Activated CD4-positive, alpha-beta T cell treated with anti-CD3 and anti-CD28 coated beads for 36 hours (primary cell): ENCODE measurements around the gene CCT7. TPM values are rescaled to one million over a fixed set of nuclear protein-coding genes. Genes with fewer than 3 reads are reported as not detected.

Experiments
- ATAC-seq: fragments of 200-7000 bp; cut with Tn5 transposase; one replicate; pipeline ENCODE4 v1.10.0; 2021; ENCODE audit warnings: mild to moderate bottlenecking, moderate library complexity
- CTCF ChIA-PET: fragments of 350-600 bp; sonication (Branson Sonifier 250); formaldehyde crosslinking; loops from one replicate; lab custom pipeline; 2021; ENCODE audit warnings: antibody characterized with exemption; lab: Charles Lee
- POLR2A ChIA-PET: fragments of 350-600 bp; sonication (Branson Sonifier 250); formaldehyde crosslinking; loops from one replicate; lab custom pipeline; 2021; ENCODE audit warnings: antibody characterized with exemption, inconsistent platforms; lab: Charles Lee
- DNase-seq: peaks from one replicate; pipeline ENCODE4 v3.0.0-alpha.2; 2020
- H3K27ac Mint-ChIP-seq: one replicate; pipeline ENCODE4 v1.8.0; 2021; ENCODE audit warnings: mixed read lengths
- H3K27me3 Mint-ChIP-seq: one replicate; pipeline ENCODE4 v1.8.0; 2021; ENCODE audit warnings: mixed read lengths
- H3K36me3 Mint-ChIP-seq: one replicate; pipeline ENCODE4 v1.8.0; 2021; ENCODE audit warnings: low read depth, mixed read lengths
- H3K4me1 Mint-ChIP-seq: one replicate; pipeline ENCODE4 v1.8.0; 2021; ENCODE audit warnings: mixed read lengths
- H3K4me3 Mint-ChIP-seq: one replicate; pipeline ENCODE4 v1.8.0; 2021; ENCODE audit warnings: mild to moderate bottlenecking, moderate library complexity, mixed read lengths
- H3K9me3 Mint-ChIP-seq: one replicate; pipeline ENCODE4 v1.8.0; 2021; ENCODE audit warnings: low read depth, mixed read lengths
- intact Hi-C, 2 experiments: fragments of 100-400 bp; cut with DNase I in 1 of 2; cut with micrococcal nuclease in 1 of 2; formaldehyde crosslinking; loops; one replicate each; pipeline versions ENCODE4 v1.14.2 to v1.15.1; 2022 to 2024; cut with DNase I, micrococcal nuclease
- total RNA-seq, 2 experiments: library from RNA; stranded (reverse); gene quantifications; one replicate each; pipeline ENCODE4 v1.2.3, GENCODE V29; 2021

Gene CCT7
- total RNA-seq, 2 experiments from 2014 or later, result 637 to 774 TPM

GRCh38 chr2:73210696-73211095 is 23.4 kb upstream of the CCT7 start:
- DNase-seq (no peak), ATAC-seq (no peak)
- POLR2A ChIA-PET, result no interaction called here
- H3K36me3 Mint-ChIP-seq, result peaks cover 2% of the 10 kb centered on the region
- peaks cover 25% of the 10 kb centered on the region for H3K4me1 Mint-ChIP-seq
- H3K27me3 Mint-ChIP-seq, result peaks cover 16% of the 10 kb centered on the region
- CTCF ChIA-PET, result interaction anchor here (0.9 to 3.3 kb wide), 5 partner anchors 10 to 346 kb away, joined by 3 to 17 read pairs (median 3); no protein-coding TSS in a partner anchor
- no peak overlapping the region for H3K27ac Mint-ChIP-seq
- intact Hi-C loops, result loop anchor here in 1 of 2 experiments (10.0 kb wide), 1 partner anchor 1624 kb away; the partner anchor contains the start of gene HK2
- no peak overlapping the region for H3K4me3 Mint-ChIP-seq
- H3K9me3 Mint-ChIP-seq, result no peaks in the 10 kb centered on the region

DNA sequence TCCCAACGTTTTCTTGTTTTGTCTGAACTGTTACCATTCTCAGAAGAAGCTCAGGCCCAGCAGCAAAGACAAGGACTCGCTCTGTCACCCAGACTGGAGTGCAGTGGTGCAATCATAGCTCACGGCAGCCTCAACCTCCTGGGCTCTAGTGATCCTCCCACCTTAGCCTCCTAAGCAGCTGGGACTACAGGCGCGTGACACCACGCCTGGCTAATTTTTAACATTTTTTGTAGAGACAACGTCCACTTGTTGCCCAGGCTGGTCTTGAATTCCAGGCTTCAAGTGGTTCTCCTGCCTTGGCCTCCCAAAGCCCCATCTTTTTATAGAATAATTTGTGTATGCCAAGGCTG is 22.0 kb upstream of the CCT7 start:
- DNase-seq (no peak), ATAC-seq (no peak)
- intact Hi-C loops, result loop anchor here (1.0 to 10.0 kb wide), 3 partner anchors 35 to 1623 kb away; partner anchors contain the start of gene HK2 (in 1 of the 2)
- H3K9me3 Mint-ChIP-seq, result no peaks in the 10 kb centered on the region
- H3K27ac Mint-ChIP-seq, result no peak overlapping the region
- POLR2A ChIA-PET, result interaction anchor here (0.7 to 1.5 kb wide), 3 partner anchors 8 to 35 kb away, joined by 3 to 8 read pairs (median 5); partner anchors contain the start of genes CCT7 and PRADC1
- H3K36me3 Mint-ChIP-seq, result peaks cover 2% of the 10 kb centered on the region
- H3K4me3 Mint-ChIP-seq, result no peak overlapping the region
- peaks cover 27% of the 10 kb centered on the region for H3K4me1 Mint-ChIP-seq
- H3K27me3 Mint-ChIP-seq, result peaks cover 10% of the 10 kb centered on the region
- CTCF ChIA-PET, result interaction anchor here (0.6 to 3.2 kb wide), 30 partner anchors 7 to 1978 kb away, joined by 3 to 37 read pairs (median 4); partner anchors contain the start of genes CCT7, NOTO and PRADC1

DNA sequence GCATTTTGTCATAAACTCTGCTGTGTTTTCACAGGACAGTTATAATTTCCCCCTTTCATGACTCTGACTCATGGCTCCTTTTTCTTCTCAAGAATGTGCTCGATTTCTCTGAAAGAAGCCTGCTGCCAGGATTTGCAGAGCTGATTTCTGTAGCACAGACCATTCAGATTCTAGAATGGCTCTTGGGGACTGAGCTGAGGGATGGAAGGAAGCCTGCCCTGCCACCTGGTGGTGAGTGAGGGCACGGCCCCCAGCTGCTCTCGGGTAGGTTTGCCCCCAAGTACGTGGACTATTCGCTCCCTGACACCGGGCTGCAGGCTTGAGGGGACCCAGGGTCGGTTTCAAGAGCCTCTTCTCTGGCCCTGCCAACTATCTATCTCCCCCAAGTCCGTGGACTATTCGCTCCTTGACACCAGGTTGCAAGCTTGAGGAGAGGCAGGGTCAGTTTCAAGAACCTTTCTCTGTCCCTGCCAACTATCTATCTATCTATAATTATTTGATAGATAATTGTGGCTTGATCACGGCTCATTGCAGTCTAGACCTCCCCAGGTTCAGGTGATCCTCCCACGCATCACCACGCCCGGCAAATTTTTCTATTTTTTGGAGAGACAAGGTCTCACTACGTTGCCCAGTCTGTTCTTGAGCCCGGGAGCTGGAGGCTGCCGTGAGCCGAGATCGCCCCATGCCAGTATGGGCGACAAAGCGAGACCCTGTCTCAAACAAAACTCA is 21.5 kb upstream of the CCT7 start:
- intact Hi-C loops, result loop anchor here (1.0 to 10.0 kb wide), 3 partner anchors 36 to 1622 kb away; partner anchors contain the start of gene HK2 (in 1 of the 2)
- no peak overlapping the region for H3K27ac Mint-ChIP-seq
- POLR2A ChIA-PET, result interaction anchor here (0.6 to 1.5 kb wide), 4 partner anchors 9 to 104 kb away, joined by 3 to 8 read pairs (median 6); partner anchors contain the start of genes CCT7 and PRADC1
- DNase-seq (peak; percentile 89), ATAC-seq (peak; percentile 79)
- CTCF ChIA-PET, result interaction anchor here (0.6 to 3.2 kb wide), 33 partner anchors 8 to 1978 kb away, joined by 3 to 37 read pairs (median 4); partner anchors contain the start of genes CCT7, NOTO and PRADC1
- peaks cover 7% of the 10 kb centered on the region for H3K27me3 Mint-ChIP-seq
- H3K4me3 Mint-ChIP-seq, result no peak overlapping the region
- H3K36me3 Mint-ChIP-seq, result peaks cover 2% of the 10 kb centered on the region
- H3K9me3 Mint-ChIP-seq, result no peaks in the 10 kb centered on the region
- H3K4me1 Mint-ChIP-seq, result peaks cover 32% of the 10 kb centered on the region

- intact Hi-C loops, result loop anchor here (1.0 to 10.0 kb wide), 10 partner anchors 19 to 1620 kb away; partner anchors contain the start of genes ALMS1 (in 2 of the 2), CCT7 (in 1 of the 2), EGR4 (in 1 of the 2) and FBXO41 (in 1 of the 2)
- Mint-ChIP-seq H3K27ac (peak within 1 kb of the TSS; percentile 99), H3K36me3 (peaks cover 2% of the 10 kb centered on the region), H3K9me3 (no peaks in the 10 kb centered on the region), H3K4me1 (peaks cover 33% of the 10 kb centered on the region), H3K27me3 (no peaks in the 10 kb centered on the region), H3K4me3 (peak within 1 kb of the TSS; percentile 98)
- peak; percentile 96 for DNase-seq
- ChIA-PET POLR2A (interaction anchor here (0.7 to 0.9 kb wide), 3 partner anchors 14 to 35 kb away, joined by 3 to 5 read pairs (median 3); partner anchors contain the start of gene PRADC1), CTCF (interaction anchor here (0.6 to 3.2 kb wide), 10 partner anchors 14 to 143 kb away, joined by 3 to 37 read pairs (median 3); partner anchors contain the start of genes CCT7, PRADC1 and SFXN5)
- ATAC-seq, result peak; percentile 92
Observed at GRCh38 chr2:73214120-73215035, 19.7 kb upstream of the CCT7 start, which contains the start of gene SMYD5. SMYD5 (plus strand) TSS chr2:73214245; CDS start chr2:73214267, 22 bp downstream.

DNA sequence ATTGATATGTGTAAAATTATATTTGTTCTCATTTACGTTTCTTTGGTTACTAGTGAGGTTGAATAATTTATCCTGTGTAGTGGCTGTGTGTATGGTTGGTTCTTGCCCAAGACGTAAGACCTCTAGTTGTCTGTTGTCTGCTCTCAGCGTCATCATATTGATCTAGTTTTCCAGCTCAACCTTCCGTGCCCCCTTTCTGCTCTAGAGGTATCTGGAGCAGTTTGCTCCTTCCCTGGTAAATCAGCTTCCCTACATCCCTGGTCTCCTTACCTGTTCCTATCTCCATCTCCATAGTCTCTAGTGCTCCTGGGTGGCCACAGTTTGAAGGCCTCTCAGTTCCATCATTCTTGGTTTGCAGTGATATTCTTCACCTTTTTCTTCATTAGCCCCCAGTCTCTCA is 18.9 kb upstream of the CCT7 start:
- CTCF ChIA-PET, result interaction anchor here (0.7 to 2.1 kb wide), 7 partner anchors 13 to 144 kb away, joined by 3 to 10 read pairs (median 3); partner anchors contain the start of gene SFXN5
- H3K4me1 Mint-ChIP-seq, result peaks cover 33% of the 10 kb centered on the region
- DNase-seq (no peak), ATAC-seq (no peak)
- POLR2A ChIA-PET, result interaction anchor here (0.7 to 0.9 kb wide), 3 partner anchors 14 to 36 kb away, joined by 3 to 5 read pairs (median 3); partner anchors contain the start of gene PRADC1
- peak overlapping the region; percentile 99 for H3K27ac Mint-ChIP-seq
- intact Hi-C loops, result loop anchor here in 1 of 2 experiments (10.0 kb wide), 1 partner anchor 1620 kb away; the partner anchor contains the start of gene HK2
- H3K27me3 Mint-ChIP-seq, result no peaks in the 10 kb centered on the region
- peak overlapping the region; percentile 98 for H3K4me3 Mint-ChIP-seq
- no peaks in the 10 kb centered on the region for H3K9me3 Mint-ChIP-seq
- peaks cover 6% of the 10 kb centered on the region for H3K36me3 Mint-ChIP-seq

DNA sequence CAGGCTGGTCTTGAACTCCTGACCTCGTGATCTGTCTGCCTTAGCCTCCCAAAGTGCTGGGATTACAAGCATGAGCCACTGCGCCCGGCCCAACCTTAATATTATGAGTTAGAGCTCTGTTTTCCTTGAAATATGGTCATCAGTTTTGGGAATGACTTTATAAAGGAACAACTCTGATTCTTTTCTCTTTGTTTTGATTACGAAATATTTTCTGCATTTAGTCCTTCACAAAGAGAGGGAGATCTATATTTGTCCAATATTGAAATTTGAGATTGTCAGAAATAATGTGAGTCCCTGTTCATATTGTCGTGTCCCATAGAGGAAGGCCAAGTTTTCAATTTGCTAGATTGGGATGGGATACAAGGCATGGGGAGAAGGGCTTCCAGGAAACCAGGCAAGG is 16.9 kb upstream of the CCT7 start:
- H3K27me3 Mint-ChIP-seq, result no peaks in the 10 kb centered on the region
- intact Hi-C loops, result loop anchor here in 1 of 2 experiments (10.0 kb wide), 1 partner anchor 1618 kb away; the partner anchor contains the start of gene HK2
- no peaks in the 10 kb centered on the region for H3K9me3 Mint-ChIP-seq
- ChIA-PET CTCF (interaction anchor here (2.4 kb wide), 1 partner anchor 17 kb away, joined by 11 read pairs; the partner anchor contains the start of genes CCT7 and PRADC1), POLR2A (no interaction called here)
- ATAC-seq (no peak), DNase-seq (no peak)
- peaks cover 33% of the 10 kb centered on the region for H3K4me1 Mint-ChIP-seq
- H3K4me3 Mint-ChIP-seq, result no peak overlapping the region
- peak overlapping the region; percentile 22 for H3K27ac Mint-ChIP-seq
- peaks cover 22% of the 10 kb centered on the region for H3K36me3 Mint-ChIP-seq

- H3K4me3 Mint-ChIP-seq, result no peak overlapping the region
- H3K4me1 Mint-ChIP-seq, result peaks cover 28% of the 10 kb centered on the region
- intact Hi-C loops, result loop anchor here in 1 of 2 experiments (10.0 kb wide), 1 partner anchor 1617 kb away; the partner anchor contains the start of gene HK2
- ChIA-PET POLR2A (interaction anchor here (1.0 kb wide), 1 partner anchor 10 kb away, joined by 6 read pairs; no protein-coding TSS in a partner anchor), CTCF (interaction anchor here (1.1 to 2.4 kb wide), 3 partner anchors 11 to 325 kb away, joined by 3 to 11 read pairs (median 4); partner anchors contain the start of genes CCT7 and PRADC1)
- no peaks in the 10 kb centered on the region for H3K27me3 Mint-ChIP-seq
- H3K27ac Mint-ChIP-seq, result no peak overlapping the region
- no peaks in the 10 kb centered on the region for H3K9me3 Mint-ChIP-seq
- ATAC-seq (no peak), DNase-seq (no peak)
- H3K36me3 Mint-ChIP-seq, result peaks cover 27% of the 10 kb centered on the region
Observed at GRCh38 chr2:73217826-73218225, 16.3 kb upstream of the CCT7 start.

DNA sequence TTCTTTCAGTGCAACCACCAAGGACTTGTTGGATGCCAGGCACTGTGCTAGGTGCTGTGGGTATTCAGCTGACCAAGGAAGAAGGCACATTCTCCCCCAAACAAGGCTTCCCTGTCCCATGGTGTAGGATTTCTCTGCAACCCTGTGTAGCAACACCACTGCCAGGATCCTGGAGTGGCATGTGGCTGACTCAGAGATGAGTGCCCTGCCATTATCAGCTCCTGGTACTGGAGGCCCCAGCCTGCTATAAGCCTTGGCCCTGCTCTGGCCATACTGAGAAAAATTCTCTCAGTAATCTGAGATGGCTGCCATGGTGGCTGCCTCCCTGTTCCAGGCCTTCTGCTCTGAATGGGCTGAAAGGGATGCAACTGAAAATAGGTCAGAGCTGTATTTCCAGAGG is 15.8 kb upstream of the CCT7 start:
- intact Hi-C loops, result loop anchor here in 1 of 2 experiments (10.0 kb wide), 1 partner anchor 1617 kb away; the partner anchor contains the start of gene HK2
- ChIA-PET POLR2A (interaction anchor here (1.0 kb wide), 1 partner anchor 10 kb away, joined by 6 read pairs; no protein-coding TSS in a partner anchor), CTCF (interaction anchor here (1.1 to 2.4 kb wide), 3 partner anchors 11 to 325 kb away, joined by 3 to 11 read pairs (median 4); partner anchors contain the start of genes CCT7 and PRADC1)
- Mint-ChIP-seq H3K4me1 (peaks cover 24% of the 10 kb centered on the region), H3K27me3 (no peaks in the 10 kb centered on the region), H3K4me3 (no peak overlapping the region), H3K36me3 (peaks cover 28% of the 10 kb centered on the region), H3K27ac (no peak overlapping the region), H3K9me3 (no peaks in the 10 kb centered on the region)
- ATAC-seq (no peak), DNase-seq (no peak)

DNA sequence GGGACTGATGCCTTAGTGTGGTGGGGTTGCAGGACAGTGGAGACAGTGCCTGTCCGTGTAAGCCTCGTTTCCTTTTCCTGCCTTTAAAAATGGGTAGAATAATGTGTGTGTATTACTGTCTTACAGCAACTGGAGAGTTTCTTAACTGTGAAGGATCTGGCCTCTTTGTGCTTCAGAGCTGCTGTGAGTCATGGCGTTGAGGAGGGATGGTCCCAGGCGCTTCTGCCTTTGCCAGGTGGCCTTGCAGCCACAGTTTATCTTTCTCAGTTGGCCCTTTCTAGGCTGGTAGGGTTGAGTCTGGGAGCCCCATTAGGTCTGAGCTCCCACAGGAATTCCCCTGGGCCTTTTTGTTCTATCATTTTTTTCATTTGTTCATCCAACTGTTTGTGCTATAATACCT is 10.3 kb upstream of the CCT7 start:
- Mint-ChIP-seq H3K4me3 (no peak overlapping the region), H3K36me3 (peaks cover 36% of the 10 kb centered on the region), H3K27me3 (no peaks in the 10 kb centered on the region), H3K9me3 (no peaks in the 10 kb centered on the region), H3K27ac (no peak overlapping the region), H3K4me1 (no peaks in the 10 kb centered on the region)
- POLR2A ChIA-PET, result interaction anchor here (0.7 kb wide), 1 partner anchor 270 kb away, joined by 3 read pairs; no protein-coding TSS in a partner anchor
- ATAC-seq (no peak), DNase-seq (no peak)
- CTCF ChIA-PET, result interaction anchor here (0.6 to 0.8 kb wide), 2 partner anchors 136 to 247 kb away, joined by 3 read pairs; no protein-coding TSS in a partner anchor
- intact Hi-C loops, result no loop called here
